H9 (cell line): ENCODE data around the gene NHERF2. TPM values are rescaled to one million over a fixed set of nuclear protein-coding genes. Genes with fewer than 3 reads are reported as not detected.
"Not testable (repeated sequence)": the region's sequence is repeated elsewhere in the genome, so short reads cannot be mapped to it uniquely, and the experiment has no call there.

Experiments used
- DNase-seq: peaks from one replicate; pipeline ENCODE4 v3.0.0-alpha.2; 2017
- H2AFZ ChIP-seq: one replicate; pipeline ENCODE4 v1.6.1; 2013; ENCODE audit warnings: mild to moderate bottlenecking, low read length, control low read depth, moderate library complexity
- H2AK5ac ChIP-seq: 2 replicates; pipeline ENCODE4 v1.6.1; 2013; ENCODE audit warnings: low read length, control low read depth, mixed read lengths; ENCODE audit not compliant: insufficient read length
- H2BK120ac ChIP-seq: one replicate; pipeline ENCODE4 v1.6.1; 2013; ENCODE audit warnings: low read depth, mild to moderate bottlenecking, low read length, control low read depth, inconsistent platforms; ENCODE audit not compliant: poor library complexity, severe bottlenecking
- H2BK12ac ChIP-seq: 2 replicates; pipeline ENCODE4 v1.6.1; 2013; ENCODE audit warnings: low read length, control low read depth, mixed read lengths, low read depth; ENCODE audit not compliant: insufficient read length
- H2BK15ac ChIP-seq: 2 replicates; pipeline ENCODE4 v1.6.1; 2013; ENCODE audit warnings: low read depth, low read length, control low read depth
- H2BK20ac ChIP-seq: one replicate; pipeline ENCODE4 v1.6.1; 2013; ENCODE audit warnings: low read depth, mild to moderate bottlenecking, low read length, control low read depth, inconsistent platforms; ENCODE audit not compliant: poor library complexity, severe bottlenecking
- H2BK5ac ChIP-seq: 2 replicates; pipeline ENCODE4 v1.6.1; 2013; ENCODE audit warnings: low read length, control low read depth, mixed read lengths; ENCODE audit not compliant: insufficient read length
- H3K14ac ChIP-seq: 2 replicates; pipeline ENCODE4 v1.6.1; 2013; ENCODE audit warnings: low read length, control low read depth; ENCODE audit not compliant: insufficient read depth
- H3K18ac ChIP-seq: 2 replicates; pipeline ENCODE4 v1.6.1; 2013; ENCODE audit warnings: low read depth, mild to moderate bottlenecking, mixed read lengths, low read length, control low read depth; ENCODE audit not compliant: insufficient read length
- H3K23ac ChIP-seq: 2 replicates; pipeline ENCODE4 v1.6.1; 2013; ENCODE audit warnings: low read length, control low read depth, mixed read lengths, low read depth; ENCODE audit not compliant: insufficient read length
- H3K23me2 ChIP-seq: 2 replicates; pipeline ENCODE4 v1.6.1; 2013; ENCODE audit warnings: low read depth, mild to moderate bottlenecking, mixed read lengths, low read length, control low read depth; ENCODE audit not compliant: insufficient read length, poor library complexity, severe bottlenecking
- H3K27ac ChIP-seq: 2 replicates; pipeline ENCODE4 v1.5.1; 2013; ENCODE audit warnings: low read length, control low read depth, mixed read lengths, low read depth; ENCODE audit not compliant: insufficient read length
- H3K27me3 ChIP-seq: 2 replicates; pipeline ENCODE4 v1.6.1; 2013; ENCODE audit warnings: low read length, control low read depth, inconsistent platforms; ENCODE audit not compliant: insufficient read depth
- H3K4ac ChIP-seq: 2 replicates; pipeline ENCODE4 v1.6.1; 2013; ENCODE audit warnings: low read depth, mild to moderate bottlenecking, control low read depth, inconsistent platforms, low read length, moderate library complexity
- H3K4me1 ChIP-seq: 2 replicates; pipeline ENCODE4 v1.6.1; 2013; ENCODE audit warnings: low read length, control low read depth, inconsistent platforms; ENCODE audit not compliant: insufficient read depth
- H3K4me2 ChIP-seq: 2 replicates; pipeline ENCODE4 v1.6.1; 2013; ENCODE audit warnings: low read length, control low read depth, mixed read lengths; ENCODE audit not compliant: insufficient read length, insufficient read depth
- H3K56ac ChIP-seq: 2 replicates; pipeline ENCODE4 v1.6.1; 2013; ENCODE audit warnings: low read depth, mild to moderate bottlenecking, mixed read lengths, low read length, control low read depth; ENCODE audit not compliant: insufficient read length
- H3K79me1 ChIP-seq: 2 replicates; pipeline ENCODE4 v1.6.1; 2013; ENCODE audit warnings: low read depth, mild to moderate bottlenecking, moderate library complexity, low read length, control low read depth, inconsistent platforms; ENCODE audit not compliant: insufficient read depth, poor library complexity, severe bottlenecking
- H3K79me2 ChIP-seq: 2 replicates; pipeline ENCODE4 v1.6.1; 2013; ENCODE audit warnings: low read length, control low read depth, inconsistent platforms; ENCODE audit not compliant: insufficient read depth
- H3K9ac ChIP-seq: 2 replicates; pipeline ENCODE4 v1.6.1; 2013; ENCODE audit warnings: low read length, control low read depth, mixed read lengths; ENCODE audit not compliant: insufficient read length; ENCODE audit errors: extremely low read depth
- H3K9me3 ChIP-seq: one replicate; pipeline ENCODE4 v1.6.1; 2013; ENCODE audit warnings: low read depth, low read length, inconsistent platforms; ENCODE audit not compliant: control insufficient read depth
- H3T11ph ChIP-seq: one replicate; pipeline ENCODE4 v1.6.1; 2013; ENCODE audit warnings: mild to moderate bottlenecking, low read length, control low read depth, inconsistent platforms
- H4K20me1 ChIP-seq: one replicate; pipeline ENCODE4 v1.6.1; 2013; ENCODE audit not compliant: control insufficient read depth, insufficient read length, insufficient read depth
- H4K5ac ChIP-seq: 2 replicates; pipeline ENCODE4 v1.6.1; 2013; ENCODE audit warnings: low read depth, mild to moderate bottlenecking, mixed read lengths, low read length, control low read depth; ENCODE audit not compliant: insufficient read length
- H4K8ac ChIP-seq: replicated peaks from 2 replicates; pipeline ENCODE4 v1.6.1; 2013; ENCODE audit warnings: low read length, control low read depth, mixed read lengths, low read depth; ENCODE audit not compliant: insufficient read length
- H4K91ac ChIP-seq: 2 replicates; pipeline ENCODE4 v1.6.1; 2013; ENCODE audit warnings: low read depth, mild to moderate bottlenecking, moderate library complexity, mixed read lengths, low read length, control low read depth; ENCODE audit not compliant: insufficient read length
- H3K27ac Mint-ChIP-seq, 3 experiments: 2 replicates in 2 of 3; 3 replicates in 1 of 3; pipeline ENCODE4 v1.8.0; 2020 to 2021; ENCODE audit warnings: mixed read lengths in 3 of 3, mild to moderate bottlenecking in 1 of 3, moderate library complexity in 1 of 3
- H3K27me3 Mint-ChIP-seq: 2 replicates; pipeline ENCODE4 v1.8.0; 2021; ENCODE audit warnings: low read depth, mild to moderate bottlenecking, moderate library complexity, mixed read lengths
- H3K36me3 Mint-ChIP-seq, 3 experiments: 2 replicates in 2 of 3; 3 replicates in 1 of 3; pipeline ENCODE4 v1.8.0; 2020 to 2021; ENCODE audit warnings: low read depth in 3 of 3, mixed read lengths in 3 of 3; ENCODE audit not compliant: insufficient read depth in 1 of 3
- H3K4me1 Mint-ChIP-seq, 2 experiments: 2 replicates each; pipeline ENCODE4 v1.8.0; 2020; ENCODE audit warnings: mixed read lengths in 2 of 2
- H3K4me3 Mint-ChIP-seq, 2 experiments: 2 replicates in 1 of 2; 3 replicates in 1 of 2; pipeline ENCODE4 v1.8.0; 2020 to 2021; ENCODE audit warnings: mild to moderate bottlenecking in 2 of 2, mixed read lengths in 2 of 2, moderate library complexity in 1 of 2
- H3K9me3 Mint-ChIP-seq, 2 experiments: 2 replicates in 1 of 2; 3 replicates in 1 of 2; pipeline ENCODE4 v1.8.0; 2020; ENCODE audit warnings: mild to moderate bottlenecking in 2 of 2, mixed read lengths in 2 of 2, moderate library complexity in 1 of 2
- WGBS: extraction: QIAGEN DNeasy Blood & Tissue Kit; methylation state at CpG from one replicate; pipeline ENCODE4 v1.1.7; 2013; ENCODE audit warnings: missing lambda C conversion rate, low lambda C conversion rate, mixed read lengths; ENCODE audit not compliant: insufficient read length; ENCODE audit errors: extremely low coverage; 5-methylcytosine and 5-hydroxymethylcytosine counted together
- total RNA-seq: library from RNA; stranded (reverse); gene quantifications from 2 replicates; pipeline ENCODE4 v1.2.1, GENCODE V29; 2021
- TF ChIP-seq, protein P1 (sequence below): fragments of 200-600 bp; sonication (generic); conservative IDR thresholded peaks from 3 replicates; pipeline ENCODE4 v1.8.0; 2021; ENCODE audit warnings: antibody characterized with exemption, mild to moderate bottlenecking

NHERF2 gene
- total RNA-seq, 1 experiment from 2014 or later = 15.3 TPM

DNA sequence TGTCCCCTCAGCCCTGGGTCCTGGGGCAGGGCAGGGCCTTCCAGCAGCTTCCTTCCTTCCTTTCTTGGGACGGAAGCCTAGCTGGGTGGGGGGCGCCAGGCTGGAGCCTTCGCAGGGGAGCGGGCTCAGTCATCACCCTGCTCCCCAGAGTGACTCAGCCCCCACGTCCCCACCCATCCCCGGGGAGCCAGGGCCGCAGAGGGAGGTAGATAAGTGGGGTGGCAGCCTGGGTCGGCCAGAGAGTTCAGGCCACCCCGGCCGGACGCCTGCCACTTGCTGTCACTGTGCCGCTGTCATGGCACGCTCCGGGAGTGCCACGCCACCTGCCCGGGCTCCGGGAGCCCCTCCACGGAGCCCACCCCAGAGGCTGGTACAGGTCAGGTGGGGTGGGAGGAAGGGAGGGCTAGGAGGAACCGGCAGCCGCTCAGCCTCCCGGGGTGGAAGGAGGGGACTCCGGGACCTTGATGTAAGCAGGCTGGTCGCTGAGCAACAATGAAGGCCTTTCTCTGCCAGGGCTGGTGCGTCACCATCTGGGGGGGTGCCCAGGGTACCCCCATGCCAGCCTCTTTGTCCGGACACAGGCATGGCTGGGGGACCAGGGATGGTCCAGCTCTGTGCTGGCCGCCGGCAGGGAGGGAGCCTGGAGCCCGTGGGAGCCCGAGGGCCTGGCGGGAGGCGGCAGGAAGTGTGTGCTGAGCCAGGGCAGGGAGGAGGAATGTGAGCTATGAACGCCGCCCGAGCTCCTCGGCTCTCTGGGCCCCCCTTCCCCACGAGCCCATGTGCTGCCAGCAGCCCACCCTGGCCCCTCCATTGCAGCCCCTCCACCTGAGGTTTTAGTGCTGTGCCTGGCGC is 6.6 kb downstream of the NHERF2 start:
- no peak for DNase-seq
- Histone ChIP-seq H2BK120ac (no peak overlapping the region), H3K27me3 (no peaks in the 10 kb centered on the region), H3K23ac (no peak overlapping the region), H4K91ac (no peak overlapping the region), H3K27ac (no peak overlapping the region), H3T11ph (no peak overlapping the region), H3K79me1 (no peaks in the 10 kb centered on the region), H2BK12ac (no peak overlapping the region), H3K56ac (no peak overlapping the region), H4K5ac (no peak overlapping the region), H2BK5ac (no peak overlapping the region), H3K14ac (no peak overlapping the region; the same call in 1 of the 2 replicates), H2AFZ (no peak overlapping the region), H3K18ac (no peak overlapping the region), H4K20me1 (no peaks in the 10 kb centered on the region), H3K4me1 (no peaks in the 10 kb centered on the region), H2BK20ac (no peak overlapping the region), H3K23me2 (no peaks in the 10 kb centered on the region), H3K9me3 (no peaks in the 10 kb centered on the region), H2AK5ac (no peak overlapping the region), H2BK15ac (no peak overlapping the region), H3K4me2 (no peak overlapping the region), H3K9ac (no peak overlapping the region), H3K79me2 (no peaks in the 10 kb centered on the region), H3K4ac (no peak overlapping the region), H4K8ac (no peak overlapping the region)
- H3K4me3 Mint-ChIP-seq = no peak overlapping the region
- TF ChIP-seq, protein P1, sequence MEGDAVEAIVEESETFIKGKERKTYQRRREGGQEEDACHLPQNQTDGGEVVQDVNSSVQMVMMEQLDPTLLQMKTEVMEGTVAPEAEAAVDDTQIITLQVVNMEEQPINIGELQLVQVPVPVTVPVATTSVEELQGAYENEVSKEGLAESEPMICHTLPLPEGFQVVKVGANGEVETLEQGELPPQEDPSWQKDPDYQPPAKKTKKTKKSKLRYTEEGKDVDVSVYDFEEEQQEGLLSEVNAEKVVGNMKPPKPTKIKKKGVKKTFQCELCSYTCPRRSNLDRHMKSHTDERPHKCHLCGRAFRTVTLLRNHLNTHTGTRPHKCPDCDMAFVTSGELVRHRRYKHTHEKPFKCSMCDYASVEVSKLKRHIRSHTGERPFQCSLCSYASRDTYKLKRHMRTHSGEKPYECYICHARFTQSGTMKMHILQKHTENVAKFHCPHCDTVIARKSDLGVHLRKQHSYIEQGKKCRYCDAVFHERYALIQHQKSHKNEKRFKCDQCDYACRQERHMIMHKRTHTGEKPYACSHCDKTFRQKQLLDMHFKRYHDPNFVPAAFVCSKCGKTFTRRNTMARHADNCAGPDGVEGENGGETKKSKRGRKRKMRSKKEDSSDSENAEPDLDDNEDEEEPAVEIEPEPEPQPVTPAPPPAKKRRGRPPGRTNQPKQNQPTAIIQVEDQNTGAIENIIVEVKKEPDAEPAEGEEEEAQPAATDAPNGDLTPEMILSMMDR = no peak
- no peaks in the 10 kb centered on the region for H3K9me3 Mint-ChIP-seq
- H3K4me1 Mint-ChIP-seq = peaks cover 3% of the 10 kb centered on the region in 2 experiments; a peak in 1 of 4 replicates
- peaks cover 2% of the 10 kb centered on the region; the same call in 1 of the 2 replicates for H3K27me3 Mint-ChIP-seq
- H3K36me3 Mint-ChIP-seq = no peaks in the 10 kb centered on the region
- H3K27ac Mint-ChIP-seq = no peak overlapping the region; a peak in 1 of 7 replicates
- WGBS = no CpG with 5 or more reads among the region's 37 CpGs

- H3K4me3 Mint-ChIP-seq, H4K5ac ChIP-seq, H3K23ac ChIP-seq, H4K20me1 ChIP-seq, H3T11ph ChIP-seq, H3K27ac ChIP-seq, H3K9me3 Mint-ChIP-seq, H3K4me1 Mint-ChIP-seq, H3K56ac ChIP-seq, H2BK120ac ChIP-seq, H3K9me3 ChIP-seq, H3K36me3 Mint-ChIP-seq, H3K14ac ChIP-seq, H3K23me2 ChIP-seq, H3K27me3 Mint-ChIP-seq, DNase-seq, H4K91ac ChIP-seq, H3K4ac ChIP-seq, H2BK15ac ChIP-seq, H3K4me1 ChIP-seq, H3K27me3 ChIP-seq, H2AK5ac ChIP-seq, H3K79me1 ChIP-seq, H3K18ac ChIP-seq, H2BK5ac ChIP-seq, H4K8ac ChIP-seq, H3K9ac ChIP-seq, H2BK12ac ChIP-seq, H3K79me2 ChIP-seq, H2AFZ ChIP-seq, H3K4me2 ChIP-seq, H2BK20ac ChIP-seq: not testable (repeated sequence)
- WGBS = no CpG with 5 or more reads among the region's 32 CpGs
- peak overlapping the region in 1 of 3 experiments; percentile 70; a peak in 1 of 7 replicates for H3K27ac Mint-ChIP-seq
Observed at GRCh38 chr16:2033909-2034695, 7.4 kb downstream of the NHERF2 start.
